Calu3 (cell line): Measurements from ENCODE around the gene LRP5. TPM values are rescaled to one million over a fixed set of nuclear protein-coding genes. Genes with fewer than 3 reads are reported as not detected.

Experiments used
- BruUV-seq: library from RNA; stranded (reverse); fragments of 400-500 nt; replicated peaks from 2 replicates; lab custom pipeline; 2021; lab: Mats Ljungman, UMichigan
- CTCF ChIA-PET: fragments of 300-600 bp; sonication (Branson Sonifier 250); formaldehyde crosslinking; loops from one replicate; lab custom pipeline; 2022; ENCODE audit warnings: antibody characterized with exemption; lab: Charles Lee
- DNase-seq: peaks from one replicate; pipeline ENCODE4 v3.0.0; 2022
- H3K27ac Mint-ChIP-seq: one replicate; pipeline ENCODE4 v1.8.0; 2022; ENCODE audit warnings: mixed read lengths; ENCODE audit not compliant: unreplicated experiment
- H3K27me3 Mint-ChIP-seq: one replicate; pipeline ENCODE4 v1.8.0; 2022; ENCODE audit warnings: mixed read lengths; ENCODE audit not compliant: unreplicated experiment
- H3K36me3 Mint-ChIP-seq: one replicate; pipeline ENCODE4 v1.8.0; 2022; ENCODE audit warnings: mild to moderate bottlenecking, moderate library complexity, mixed read lengths; ENCODE audit not compliant: insufficient read depth, unreplicated experiment
- H3K4me1 Mint-ChIP-seq: one replicate; pipeline ENCODE4 v1.8.0; 2022; ENCODE audit warnings: mild to moderate bottlenecking, low read depth, mixed read lengths; ENCODE audit not compliant: unreplicated experiment
- H3K4me3 Mint-ChIP-seq: one replicate; pipeline ENCODE4 v1.8.0; 2022; ENCODE audit warnings: mild to moderate bottlenecking, low read depth, moderate library complexity, mixed read lengths; ENCODE audit not compliant: unreplicated experiment
- H3K9me3 Mint-ChIP-seq: one replicate; pipeline ENCODE4 v1.8.0; 2022; ENCODE audit warnings: low read depth, mixed read lengths; ENCODE audit not compliant: unreplicated experiment
- intact Hi-C: fragments of 100-400 bp; cut with micrococcal nuclease; formaldehyde crosslinking; loops from one replicate; pipeline ENCODE4 v1.10.0; 2022; ENCODE audit not compliant: unreplicated experiment
- total RNA-seq: library from RNA; stranded (reverse); gene quantifications from 2 replicates; pipeline ENCODE4 v1.2.3, GENCODE V29; 2022
- TF ChIP-seq, protein P1 (sequence below): fragments of 200-600 bp; IDR thresholded peaks from one replicate; pipeline ENCODE4 v1.8.0; 2022; ENCODE audit warnings: antibody characterized with exemption; ENCODE audit not compliant: unreplicated experiment

LRP5 gene
- total RNA-seq, 1 experiment from 2014 or later, result 82.0 TPM

DNA sequence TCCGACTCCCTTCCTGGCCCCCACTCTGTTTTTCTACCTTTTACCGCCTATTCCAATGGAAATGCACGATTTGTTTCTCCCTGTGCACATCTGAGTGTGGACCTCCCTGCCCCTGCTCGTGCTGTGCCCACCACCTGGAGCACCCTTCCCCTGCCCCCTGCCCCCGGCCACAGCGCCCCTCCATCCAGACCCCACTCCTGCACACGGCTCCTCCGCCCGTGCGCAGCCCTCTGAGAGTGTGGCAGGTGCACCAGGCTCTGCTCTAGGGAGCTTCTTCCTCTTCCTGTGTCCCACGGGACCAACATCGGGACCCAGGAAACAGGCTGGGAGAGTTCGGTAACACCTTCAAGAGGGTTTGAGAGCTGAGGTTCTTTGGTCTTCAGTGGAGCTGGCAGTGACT is 62.9 kb downstream of the LRP5 start:
- no peaks in the 10 kb centered on the region for H3K27me3 Mint-ChIP-seq
- H3K4me3 Mint-ChIP-seq, result no peak overlapping the region
- intact Hi-C loops, result no loop called here
- CTCF ChIA-PET, result no interaction called here
- TF ChIP-seq, protein P1, sequence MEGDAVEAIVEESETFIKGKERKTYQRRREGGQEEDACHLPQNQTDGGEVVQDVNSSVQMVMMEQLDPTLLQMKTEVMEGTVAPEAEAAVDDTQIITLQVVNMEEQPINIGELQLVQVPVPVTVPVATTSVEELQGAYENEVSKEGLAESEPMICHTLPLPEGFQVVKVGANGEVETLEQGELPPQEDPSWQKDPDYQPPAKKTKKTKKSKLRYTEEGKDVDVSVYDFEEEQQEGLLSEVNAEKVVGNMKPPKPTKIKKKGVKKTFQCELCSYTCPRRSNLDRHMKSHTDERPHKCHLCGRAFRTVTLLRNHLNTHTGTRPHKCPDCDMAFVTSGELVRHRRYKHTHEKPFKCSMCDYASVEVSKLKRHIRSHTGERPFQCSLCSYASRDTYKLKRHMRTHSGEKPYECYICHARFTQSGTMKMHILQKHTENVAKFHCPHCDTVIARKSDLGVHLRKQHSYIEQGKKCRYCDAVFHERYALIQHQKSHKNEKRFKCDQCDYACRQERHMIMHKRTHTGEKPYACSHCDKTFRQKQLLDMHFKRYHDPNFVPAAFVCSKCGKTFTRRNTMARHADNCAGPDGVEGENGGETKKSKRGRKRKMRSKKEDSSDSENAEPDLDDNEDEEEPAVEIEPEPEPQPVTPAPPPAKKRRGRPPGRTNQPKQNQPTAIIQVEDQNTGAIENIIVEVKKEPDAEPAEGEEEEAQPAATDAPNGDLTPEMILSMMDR, result no peak
- no peak for DNase-seq
- peaks cover 30% of the 10 kb centered on the region for H3K36me3 Mint-ChIP-seq
- H3K27ac Mint-ChIP-seq, result no peak overlapping the region
- H3K4me1 Mint-ChIP-seq, result peaks cover 30% of the 10 kb centered on the region
- no peaks in the 10 kb centered on the region for H3K9me3 Mint-ChIP-seq
- BruUV-seq, result no TSS peak

DNA sequence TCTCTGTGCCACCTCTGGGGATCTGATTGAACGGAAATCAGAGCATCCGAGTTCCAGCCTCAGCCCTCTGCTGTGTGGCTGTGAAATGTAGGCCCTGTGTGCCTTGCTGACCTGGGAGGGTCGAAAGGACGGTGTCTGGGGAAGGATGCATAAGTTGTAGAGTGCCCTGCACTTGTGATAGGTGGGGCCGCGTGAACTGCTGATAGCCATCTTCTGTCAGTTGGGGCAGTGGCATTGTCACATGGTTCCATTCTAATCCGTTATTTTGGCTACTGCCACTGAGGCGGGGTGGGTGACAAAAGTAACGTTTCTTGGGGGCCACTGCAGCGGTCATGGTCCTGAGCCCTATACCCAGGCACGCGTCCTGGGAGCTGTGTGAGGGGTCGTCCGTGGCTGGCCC is 63.4 kb downstream of the LRP5 start:
- intact Hi-C loops, result no loop called here
- no peak for DNase-seq
- Mint-ChIP-seq H3K9me3 (no peaks in the 10 kb centered on the region), H3K4me1 (peaks cover 34% of the 10 kb centered on the region), H3K27ac (no peak overlapping the region), H3K27me3 (no peaks in the 10 kb centered on the region), H3K36me3 (peaks cover 30% of the 10 kb centered on the region), H3K4me3 (no peak overlapping the region)
- TF ChIP-seq, protein P1, result no peak
- no TSS peak for BruUV-seq
- CTCF ChIA-PET, result no interaction called here

DNA sequence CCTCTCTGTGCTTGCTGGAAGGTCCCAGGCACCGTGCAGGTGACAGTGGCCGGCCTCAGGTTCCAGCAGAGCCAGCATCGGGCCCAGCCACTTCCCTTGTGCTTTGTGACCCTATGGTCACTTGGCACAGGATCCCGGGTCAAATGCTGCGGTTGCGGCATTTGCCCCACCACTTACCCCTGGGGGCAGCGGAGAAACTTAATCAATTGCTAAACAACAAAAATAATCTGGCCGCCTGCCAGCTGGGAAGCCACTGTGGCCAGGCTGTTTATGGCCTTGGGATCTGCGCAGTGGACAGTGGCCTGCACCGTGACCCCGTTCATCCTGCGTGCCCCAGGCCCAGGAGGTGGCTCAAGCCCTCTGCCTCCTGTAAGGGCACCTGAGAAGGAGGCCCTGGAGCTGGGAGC is 65.0 kb downstream of the LRP5 start:
- no peak overlapping the region for H3K27ac Mint-ChIP-seq
- intact Hi-C loops, result no loop called here
- no peaks in the 10 kb centered on the region for H3K9me3 Mint-ChIP-seq
- CTCF ChIA-PET, result no interaction called here
- TF ChIP-seq, protein P1, result no peak
- no peaks in the 10 kb centered on the region for H3K27me3 Mint-ChIP-seq
- BruUV-seq, result no TSS peak
- H3K4me1 Mint-ChIP-seq, result peaks cover 34% of the 10 kb centered on the region
- H3K36me3 Mint-ChIP-seq, result peaks cover 25% of the 10 kb centered on the region
- DNase-seq, result peak; percentile 26
- H3K4me3 Mint-ChIP-seq, result no peak overlapping the region

DNA sequence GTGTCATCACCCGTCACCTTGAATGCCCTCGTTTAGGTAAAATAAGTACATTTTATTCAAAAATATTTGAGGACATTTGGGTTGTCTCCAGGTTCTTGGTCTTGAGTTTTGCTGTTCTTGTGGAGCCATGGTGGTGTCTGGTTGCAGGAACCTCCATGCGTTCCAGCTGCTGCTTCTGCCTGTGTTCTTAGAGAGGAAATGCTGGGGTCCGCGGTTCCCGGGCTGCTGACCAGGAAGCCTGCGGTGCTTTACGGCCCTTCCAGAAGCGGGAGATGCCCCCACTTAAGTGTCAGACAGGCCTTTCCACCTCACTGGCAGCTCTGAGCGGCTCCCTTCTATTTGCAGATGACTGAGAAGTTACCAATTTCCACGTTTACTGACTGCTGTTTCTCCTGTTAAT is 66.8 kb downstream of the LRP5 start:
- TF ChIP-seq, protein P1, result no peak
- intact Hi-C loops, result no loop called here
- H3K27me3 Mint-ChIP-seq, result no peaks in the 10 kb centered on the region
- no peak for DNase-seq
- no TSS peak for BruUV-seq
- no peak overlapping the region for H3K4me3 Mint-ChIP-seq
- H3K27ac Mint-ChIP-seq, result peak overlapping the region; percentile 69
- peaks cover 25% of the 10 kb centered on the region for H3K36me3 Mint-ChIP-seq
- H3K9me3 Mint-ChIP-seq, result no peaks in the 10 kb centered on the region
- peaks cover 33% of the 10 kb centered on the region for H3K4me1 Mint-ChIP-seq
- CTCF ChIA-PET, result interaction anchor here (2.3 kb wide), 1 partner anchor 81 kb away, joined by 11 read pairs; no protein-coding TSS in a partner anchor
